ENCODE results near the gene KRT80. TPM values are rescaled to one million over a fixed set of nuclear protein-coding genes. Genes with fewer than 3 reads are reported as not detected.

KRT80 gene
- total and polyA plus RNA-seq, 2 experiments from 2014 or later, result not detected

DNA sequence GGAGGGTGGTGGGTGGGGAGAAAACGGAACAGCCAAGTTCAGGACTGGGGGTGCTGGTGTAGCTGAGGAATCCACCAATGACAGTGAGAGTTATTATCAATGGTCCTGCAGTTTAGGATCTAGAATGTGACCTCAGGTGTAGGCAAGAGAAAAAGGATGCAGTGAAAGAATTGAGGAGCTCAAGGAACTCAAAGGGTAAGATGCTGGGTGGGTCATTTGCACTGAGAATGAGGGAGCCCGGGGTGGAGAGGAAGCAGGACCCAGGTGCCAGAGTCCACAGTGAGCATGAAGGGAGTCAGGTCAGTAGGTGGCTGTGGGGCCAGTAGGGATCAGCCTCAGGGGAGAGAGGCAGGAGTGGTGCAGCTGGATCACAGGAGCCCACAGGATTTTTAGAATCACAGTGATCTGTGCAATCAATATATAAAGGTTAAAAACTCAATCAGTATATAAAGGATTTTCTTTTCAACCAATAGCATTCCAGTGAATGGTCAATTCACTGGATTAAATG, 38.1 kb upstream of the KRT80 start:
- Histone ChIP-seq H3K4me3 (no peak overlapping the region), H2AFZ (no peak overlapping the region), H4K20me1 (replicated peaks; ENCODE audit: insufficient read depth) (no peaks in the 10 kb centered on the region), H3K4me2 (no peak overlapping the region), H3K36me3 (ENCODE audit: insufficient read depth) (no peaks in the 10 kb centered on the region), H3K27ac (ENCODE audit: low read depth) (no peak overlapping the region), H3F3A (replicated peaks; ENCODE audit: low read depth) (no peaks in the 10 kb centered on the region), H3K79me2 (replicated peaks; ENCODE audit: insufficient read depth) (no peaks in the 10 kb centered on the region), H3K27me3 (ENCODE audit: insufficient read depth) (peaks cover 37% of the 10 kb centered on the region), H3K9me2 (ENCODE audit: insufficient read depth) (no peaks in the 10 kb centered on the region), H3K4me1 (ENCODE audit: insufficient read depth) (peaks cover 22% of the 10 kb centered on the region)
- Mint-ChIP-seq H3K4me1 (peaks cover 34% of the 10 kb centered on the region), H3K36me3 (ENCODE audit: low read depth) (no peaks in the 10 kb centered on the region; the same call in 2 of the 3 replicates), H3K27me3 (ENCODE audit: insufficient read depth, low read depth, poor library complexity) (peaks cover 37% of the 10 kb centered on the region), H3K9me3 (no peaks in the 10 kb centered on the region), H3K27ac (no peak overlapping the region), H3K4me3 (no peak overlapping the region)
- ATAC-seq (no peak), DNase-seq (ENCODE audit: low spot score) (no peak)
- TF ChIP-seq EZH2 (IDR thresholded peaks at IDR 0.05; ENCODE audit: low read depth, unreplicated experiment), result no peak
- TF ChIP-seq, protein P1, sequence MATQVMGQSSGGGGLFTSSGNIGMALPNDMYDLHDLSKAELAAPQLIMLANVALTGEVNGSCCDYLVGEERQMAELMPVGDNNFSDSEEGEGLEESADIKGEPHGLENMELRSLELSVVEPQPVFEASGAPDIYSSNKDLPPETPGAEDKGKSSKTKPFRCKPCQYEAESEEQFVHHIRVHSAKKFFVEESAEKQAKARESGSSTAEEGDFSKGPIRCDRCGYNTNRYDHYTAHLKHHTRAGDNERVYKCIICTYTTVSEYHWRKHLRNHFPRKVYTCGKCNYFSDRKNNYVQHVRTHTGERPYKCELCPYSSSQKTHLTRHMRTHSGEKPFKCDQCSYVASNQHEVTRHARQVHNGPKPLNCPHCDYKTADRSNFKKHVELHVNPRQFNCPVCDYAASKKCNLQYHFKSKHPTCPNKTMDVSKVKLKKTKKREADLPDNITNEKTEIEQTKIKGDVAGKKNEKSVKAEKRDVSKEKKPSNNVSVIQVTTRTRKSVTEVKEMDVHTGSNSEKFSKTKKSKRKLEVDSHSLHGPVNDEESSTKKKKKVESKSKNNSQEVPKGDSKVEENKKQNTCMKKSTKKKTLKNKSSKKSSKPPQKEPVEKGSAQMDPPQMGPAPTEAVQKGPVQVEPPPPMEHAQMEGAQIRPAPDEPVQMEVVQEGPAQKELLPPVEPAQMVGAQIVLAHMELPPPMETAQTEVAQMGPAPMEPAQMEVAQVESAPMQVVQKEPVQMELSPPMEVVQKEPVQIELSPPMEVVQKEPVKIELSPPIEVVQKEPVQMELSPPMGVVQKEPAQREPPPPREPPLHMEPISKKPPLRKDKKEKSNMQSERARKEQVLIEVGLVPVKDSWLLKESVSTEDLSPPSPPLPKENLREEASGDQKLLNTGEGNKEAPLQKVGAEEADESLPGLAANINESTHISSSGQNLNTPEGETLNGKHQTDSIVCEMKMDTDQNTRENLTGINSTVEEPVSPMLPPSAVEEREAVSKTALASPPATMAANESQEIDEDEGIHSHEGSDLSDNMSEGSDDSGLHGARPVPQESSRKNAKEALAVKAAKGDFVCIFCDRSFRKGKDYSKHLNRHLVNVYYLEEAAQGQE (IDR thresholded peaks at IDR 0.05; ENCODE audit: unreplicated experiment), result no peak
- no peak for TF ChIP-seq POLR2AphosphoS5 (IDR thresholded peaks at IDR 0.05; ENCODE audit: low read depth)
- no peak for TF ChIP-seq NANOG (IDR thresholded peaks at IDR 0.05; ENCODE audit: borderline replicate concordance)
- TF ChIP-seq ZNF331 (CRISPR knock-in tag; IDR thresholded peaks at IDR 0.05; ENCODE audit: low read depth), result no peak
- TF ChIP-seq, protein P2, sequence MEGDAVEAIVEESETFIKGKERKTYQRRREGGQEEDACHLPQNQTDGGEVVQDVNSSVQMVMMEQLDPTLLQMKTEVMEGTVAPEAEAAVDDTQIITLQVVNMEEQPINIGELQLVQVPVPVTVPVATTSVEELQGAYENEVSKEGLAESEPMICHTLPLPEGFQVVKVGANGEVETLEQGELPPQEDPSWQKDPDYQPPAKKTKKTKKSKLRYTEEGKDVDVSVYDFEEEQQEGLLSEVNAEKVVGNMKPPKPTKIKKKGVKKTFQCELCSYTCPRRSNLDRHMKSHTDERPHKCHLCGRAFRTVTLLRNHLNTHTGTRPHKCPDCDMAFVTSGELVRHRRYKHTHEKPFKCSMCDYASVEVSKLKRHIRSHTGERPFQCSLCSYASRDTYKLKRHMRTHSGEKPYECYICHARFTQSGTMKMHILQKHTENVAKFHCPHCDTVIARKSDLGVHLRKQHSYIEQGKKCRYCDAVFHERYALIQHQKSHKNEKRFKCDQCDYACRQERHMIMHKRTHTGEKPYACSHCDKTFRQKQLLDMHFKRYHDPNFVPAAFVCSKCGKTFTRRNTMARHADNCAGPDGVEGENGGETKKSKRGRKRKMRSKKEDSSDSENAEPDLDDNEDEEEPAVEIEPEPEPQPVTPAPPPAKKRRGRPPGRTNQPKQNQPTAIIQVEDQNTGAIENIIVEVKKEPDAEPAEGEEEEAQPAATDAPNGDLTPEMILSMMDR (conservative IDR thresholded peaks at IDR 0.05; ENCODE audit: low read depth in 2 of 2), result no peak
- TF ChIP-seq CREB1 (CRISPR knock-in tag; IDR thresholded peaks at IDR 0.05; ENCODE audit: low read depth), result no peak
- TF ChIP-seq STAT1 (IDR thresholded peaks at IDR 0.05; ENCODE audit: unreplicated experiment), result no peak
- TF ChIP-seq, protein P3, sequence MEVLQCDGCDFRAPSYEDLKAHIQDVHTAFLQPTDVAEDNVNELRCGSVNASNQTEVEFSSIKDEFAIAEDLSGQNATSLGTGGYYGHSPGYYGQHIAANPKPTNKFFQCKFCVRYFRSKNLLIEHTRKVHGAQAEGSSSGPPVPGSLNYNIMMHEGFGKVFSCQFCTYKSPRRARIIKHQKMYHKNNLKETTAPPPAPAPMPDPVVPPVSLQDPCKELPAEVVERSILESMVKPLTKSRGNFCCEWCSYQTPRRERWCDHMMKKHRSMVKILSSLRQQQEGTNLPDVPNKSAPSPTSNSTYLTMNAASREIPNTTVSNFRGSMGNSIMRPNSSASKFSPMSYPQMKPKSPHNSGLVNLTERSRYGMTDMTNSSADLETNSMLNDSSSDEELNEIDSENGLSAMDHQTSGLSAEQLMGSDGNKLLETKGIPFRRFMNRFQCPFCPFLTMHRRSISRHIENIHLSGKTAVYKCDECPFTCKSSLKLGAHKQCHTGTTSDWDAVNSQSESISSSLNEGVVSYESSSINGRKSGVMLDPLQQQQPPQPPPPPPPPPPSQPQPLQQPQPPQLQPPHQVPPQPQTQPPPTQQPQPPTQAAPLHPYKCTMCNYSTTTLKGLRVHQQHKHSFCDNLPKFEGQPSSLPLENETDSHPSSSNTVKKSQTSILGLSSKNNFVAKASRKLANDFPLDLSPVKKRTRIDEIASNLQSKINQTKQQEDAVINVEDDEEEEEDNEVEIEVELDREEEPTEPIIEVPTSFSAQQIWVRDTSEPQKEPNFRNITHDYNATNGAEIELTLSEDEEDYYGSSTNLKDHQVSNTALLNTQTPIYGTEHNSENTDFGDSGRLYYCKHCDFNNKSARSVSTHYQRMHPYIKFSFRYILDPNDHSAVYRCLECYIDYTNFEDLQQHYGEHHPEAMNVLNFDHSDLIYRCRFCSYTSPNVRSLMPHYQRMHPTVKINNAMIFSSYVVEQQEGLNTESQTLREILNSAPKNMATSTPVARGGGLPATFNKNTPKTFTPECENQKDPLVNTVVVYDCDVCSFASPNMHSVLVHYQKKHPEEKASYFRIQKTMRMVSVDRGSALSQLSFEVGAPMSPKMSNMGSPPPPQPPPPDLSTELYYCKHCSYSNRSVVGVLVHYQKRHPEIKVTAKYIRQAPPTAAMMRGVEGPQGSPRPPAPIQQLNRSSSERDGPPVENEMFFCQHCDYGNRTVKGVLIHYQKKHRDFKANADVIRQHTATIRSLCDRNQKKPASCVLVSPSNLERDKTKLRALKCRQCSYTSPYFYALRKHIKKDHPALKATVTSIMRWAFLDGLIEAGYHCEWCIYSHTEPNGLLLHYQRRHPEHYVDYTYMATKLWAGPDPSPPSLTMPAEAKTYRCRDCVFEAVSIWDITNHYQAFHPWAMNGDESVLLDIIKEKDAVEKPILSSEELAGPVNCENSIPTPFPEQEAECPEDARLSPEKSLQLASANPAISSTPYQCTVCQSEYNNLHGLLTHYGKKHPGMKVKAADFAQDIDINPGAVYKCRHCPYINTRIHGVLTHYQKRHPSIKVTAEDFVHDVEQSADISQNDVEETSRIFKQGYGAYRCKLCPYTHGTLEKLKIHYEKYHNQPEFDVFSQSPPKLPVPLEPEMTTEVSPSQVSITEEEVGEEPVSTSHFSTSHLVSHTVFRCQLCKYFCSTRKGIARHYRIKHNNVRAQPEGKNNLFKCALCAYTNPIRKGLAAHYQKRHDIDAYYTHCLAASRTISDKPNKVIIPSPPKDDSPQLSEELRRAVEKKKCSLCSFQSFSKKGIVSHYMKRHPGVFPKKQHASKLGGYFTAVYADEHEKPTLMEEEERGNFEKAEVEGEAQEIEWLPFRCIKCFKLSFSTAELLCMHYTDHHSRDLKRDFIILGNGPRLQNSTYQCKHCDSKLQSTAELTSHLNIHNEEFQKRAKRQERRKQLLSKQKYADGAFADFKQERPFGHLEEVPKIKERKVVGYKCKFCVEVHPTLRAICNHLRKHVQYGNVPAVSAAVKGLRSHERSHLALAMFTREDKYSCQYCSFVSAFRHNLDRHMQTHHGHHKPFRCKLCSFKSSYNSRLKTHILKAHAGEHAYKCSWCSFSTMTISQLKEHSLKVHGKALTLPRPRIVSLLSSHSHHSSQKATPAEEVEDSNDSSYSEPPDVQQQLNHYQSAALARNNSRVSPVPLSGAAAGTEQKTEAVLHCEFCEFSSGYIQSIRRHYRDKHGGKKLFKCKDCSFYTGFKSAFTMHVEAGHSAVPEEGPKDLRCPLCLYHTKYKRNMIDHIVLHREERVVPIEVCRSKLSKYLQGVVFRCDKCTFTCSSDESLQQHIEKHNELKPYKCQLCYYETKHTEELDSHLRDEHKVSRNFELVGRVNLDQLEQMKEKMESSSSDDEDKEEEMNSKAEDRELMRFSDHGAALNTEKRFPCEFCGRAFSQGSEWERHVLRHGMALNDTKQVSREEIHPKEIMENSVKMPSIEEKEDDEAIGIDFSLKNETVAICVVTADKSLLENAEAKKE (CRISPR knock-in tag; IDR thresholded peaks at IDR 0.05), result no peak
- no peak for TF ChIP-seq ZNF114 (CRISPR knock-in tag; IDR thresholded peaks at IDR 0.05)

All from GM23338 (cell line).